HG02798 (cell line): ENCODE data around the gene DHCR24.
A peak's percentile ranks its signal among the peaks of the same experiment; 100 is the strongest.

Source experiments
- ATAC-seq: cut with Tn5 transposase; IDR thresholded peaks from one replicate; pipeline ENCODE4 v1.9.1; 2021; ENCODE audit warnings: mild to moderate bottlenecking; ENCODE audit not compliant: unreplicated experiment, poor library complexity

DHCR24 gene

GRCh38 chr1:54866801-54867716, 19.9 kb downstream of the DHCR24 start:
- ATAC-seq, result no peak

DNA sequence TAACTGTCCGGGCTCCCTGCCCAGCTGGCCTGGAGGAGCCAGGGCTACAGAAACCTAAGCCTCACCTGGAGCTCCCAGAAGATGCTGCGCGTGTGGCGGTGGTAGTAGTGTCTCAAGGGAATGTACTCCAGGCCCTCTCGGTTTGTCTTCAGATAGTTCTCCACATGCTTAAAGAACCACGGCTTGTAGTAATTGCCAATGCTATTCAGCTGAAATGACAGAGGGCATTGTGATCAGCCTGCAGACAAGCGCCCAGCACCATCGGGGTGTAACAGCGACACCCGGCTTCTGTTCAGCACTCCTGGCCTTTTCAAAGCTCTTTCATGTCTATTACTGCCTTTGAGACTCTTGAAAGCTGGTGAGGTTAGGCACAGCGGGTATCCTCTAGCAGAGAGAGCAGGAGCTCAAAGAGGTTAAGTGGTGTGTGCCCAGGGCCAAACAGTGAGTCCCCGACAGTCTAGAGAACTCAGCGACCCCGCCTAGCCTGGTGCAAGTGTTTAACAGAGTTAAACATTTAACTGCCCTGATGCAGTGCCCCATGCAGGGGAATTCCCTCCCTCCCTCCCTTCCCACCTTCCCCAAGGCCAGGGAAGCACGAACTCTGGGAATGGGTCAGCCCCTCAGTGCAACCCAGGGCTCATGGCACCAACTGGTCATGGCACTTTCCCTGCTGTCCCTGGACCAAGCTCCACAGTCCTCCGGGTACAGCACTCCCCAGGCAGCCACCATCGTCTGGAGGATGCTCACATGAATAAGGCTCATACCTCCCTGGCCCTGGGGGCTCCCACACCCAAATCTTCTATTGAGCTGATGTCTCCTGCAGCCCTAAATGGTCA, 21.5 kb downstream of the DHCR24 start:
- no peak for ATAC-seq

DNA sequence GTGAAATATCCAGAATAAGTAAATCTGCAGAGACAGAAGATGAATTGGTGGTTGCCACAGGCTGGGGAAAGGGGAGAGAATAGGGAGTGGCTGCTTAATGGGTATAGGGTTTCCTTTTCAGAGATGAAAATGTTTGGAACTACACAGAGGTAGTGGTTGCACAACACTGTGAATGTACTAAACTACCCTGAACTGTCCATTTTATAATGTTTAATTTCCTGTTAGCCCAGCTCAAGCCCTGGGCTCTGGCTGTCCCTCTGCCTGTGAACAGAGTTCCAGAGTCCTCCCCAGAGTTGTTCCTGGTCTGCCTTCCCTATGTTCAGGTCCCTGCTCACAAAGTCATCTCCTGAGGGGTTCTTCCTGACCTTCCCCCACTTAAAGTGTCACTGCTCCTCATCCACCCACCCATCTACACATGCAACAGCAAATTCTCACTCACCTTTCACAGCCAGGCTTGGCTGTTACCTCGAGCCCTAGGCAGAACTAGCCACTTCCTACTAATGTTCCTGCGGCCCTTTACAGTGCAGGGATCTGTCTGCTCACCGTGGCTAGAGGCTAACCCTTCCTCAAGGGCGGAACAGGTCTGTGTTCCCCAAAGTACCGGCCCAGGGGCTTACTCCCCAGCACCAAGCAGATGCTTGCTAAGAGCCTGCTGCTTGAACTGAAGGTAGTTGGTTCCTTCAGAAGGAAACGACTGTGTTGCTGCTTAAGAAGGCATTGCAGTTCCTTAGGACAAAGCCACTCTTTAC, 22.4 kb downstream of the DHCR24 start:
- ATAC-seq, result no peak

GRCh38 chr1:54863267-54863665, 23.7 kb downstream of the DHCR24 start:
- no peak for ATAC-seq

GRCh38 chr1:54861070-54861761, 25.8 kb downstream of the DHCR24 start:
- peak; percentile 49 for ATAC-seq

DNA sequence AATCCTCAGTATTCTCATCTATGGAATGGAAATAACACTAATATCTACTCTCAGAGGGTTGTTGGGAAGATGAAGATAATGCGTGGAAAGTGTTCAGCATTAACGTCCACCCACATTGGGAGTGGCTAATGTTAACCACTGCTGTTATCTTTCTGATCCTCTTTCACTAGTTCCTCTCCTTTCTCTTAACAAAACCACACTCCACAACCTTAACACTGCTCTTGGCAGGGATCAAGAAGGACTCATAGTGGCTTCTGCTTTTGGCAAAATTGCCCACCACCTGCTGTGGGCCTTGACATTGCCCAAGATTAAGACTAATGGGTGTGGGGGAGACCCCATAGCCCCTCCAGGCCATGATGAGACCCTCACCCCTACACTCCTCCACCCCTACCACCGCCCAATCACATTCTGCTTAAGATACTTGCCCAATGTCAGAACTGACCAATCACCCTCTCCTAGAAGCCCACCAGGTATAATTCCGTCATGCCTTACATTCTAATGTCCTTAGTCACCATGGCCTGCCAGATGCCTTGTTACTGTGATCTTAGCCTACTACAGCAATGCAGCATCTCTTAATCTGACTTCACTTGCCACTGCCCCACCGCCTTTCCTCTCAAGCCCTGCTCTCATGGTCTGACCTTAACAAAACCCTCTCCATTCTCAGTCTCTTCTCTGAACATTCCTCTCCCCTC, 27.1 kb downstream of the DHCR24 start:
- no peak for ATAC-seq

DNA sequence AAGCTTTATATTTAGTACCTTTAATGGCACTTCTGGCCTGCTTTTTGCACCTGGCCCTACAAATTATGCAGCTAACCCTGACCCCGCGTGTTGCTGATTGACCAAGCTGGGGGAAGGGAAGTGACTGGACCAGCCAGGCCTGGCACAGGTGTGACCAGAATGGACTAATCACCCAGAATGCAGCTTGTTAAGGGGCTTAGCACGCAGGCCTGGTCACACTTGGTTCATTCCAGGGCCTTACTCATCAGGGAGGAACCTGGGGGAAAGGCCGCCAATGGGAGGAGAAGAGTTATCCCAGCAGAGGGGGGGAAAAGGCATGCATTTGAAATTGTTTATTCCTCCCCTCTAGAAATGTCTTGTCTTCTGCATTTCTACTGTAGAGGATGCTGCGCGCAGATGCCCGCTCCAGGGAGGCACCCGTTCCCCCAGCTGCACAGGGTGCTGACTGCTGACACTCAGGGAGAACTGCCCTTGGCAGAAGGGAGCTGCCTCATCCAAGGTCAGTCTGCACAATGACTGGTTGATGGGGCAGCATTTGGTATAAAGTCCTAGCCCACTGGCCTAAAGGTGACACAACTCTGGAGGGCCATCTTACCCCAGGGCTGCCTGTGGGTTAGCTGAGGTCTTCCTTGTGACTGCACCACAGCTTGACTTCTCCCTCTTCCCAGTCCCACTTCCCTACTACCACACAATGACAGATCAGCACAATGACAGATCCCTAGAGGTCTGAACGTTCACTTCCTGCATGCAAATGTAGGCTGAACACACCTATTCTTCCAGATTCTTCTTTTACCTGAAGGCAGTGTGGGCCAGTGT, 29.0 kb downstream of the DHCR24 start:
- no peak for ATAC-seq

DNA sequence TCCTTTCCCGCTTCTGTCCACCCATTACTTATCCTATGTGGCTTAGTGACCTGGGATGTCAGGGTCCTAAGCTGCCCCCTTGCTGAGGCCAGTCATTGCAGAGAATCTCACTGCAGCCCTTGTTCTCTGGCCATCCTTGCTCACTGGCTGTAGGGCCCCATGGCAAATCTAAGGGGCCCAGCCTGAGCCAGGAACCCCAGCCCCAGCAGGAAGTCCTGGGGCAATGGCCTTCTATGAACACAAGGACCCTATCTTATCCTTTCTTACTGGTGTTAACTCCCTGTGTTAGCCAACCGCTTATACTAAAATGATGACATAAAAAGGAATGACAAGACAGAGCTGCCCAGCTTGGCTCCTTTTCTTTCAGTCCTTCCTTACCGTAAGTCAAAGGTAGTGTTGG, 29.9 kb downstream of the DHCR24 start:
- no peak for ATAC-seq

DNA sequence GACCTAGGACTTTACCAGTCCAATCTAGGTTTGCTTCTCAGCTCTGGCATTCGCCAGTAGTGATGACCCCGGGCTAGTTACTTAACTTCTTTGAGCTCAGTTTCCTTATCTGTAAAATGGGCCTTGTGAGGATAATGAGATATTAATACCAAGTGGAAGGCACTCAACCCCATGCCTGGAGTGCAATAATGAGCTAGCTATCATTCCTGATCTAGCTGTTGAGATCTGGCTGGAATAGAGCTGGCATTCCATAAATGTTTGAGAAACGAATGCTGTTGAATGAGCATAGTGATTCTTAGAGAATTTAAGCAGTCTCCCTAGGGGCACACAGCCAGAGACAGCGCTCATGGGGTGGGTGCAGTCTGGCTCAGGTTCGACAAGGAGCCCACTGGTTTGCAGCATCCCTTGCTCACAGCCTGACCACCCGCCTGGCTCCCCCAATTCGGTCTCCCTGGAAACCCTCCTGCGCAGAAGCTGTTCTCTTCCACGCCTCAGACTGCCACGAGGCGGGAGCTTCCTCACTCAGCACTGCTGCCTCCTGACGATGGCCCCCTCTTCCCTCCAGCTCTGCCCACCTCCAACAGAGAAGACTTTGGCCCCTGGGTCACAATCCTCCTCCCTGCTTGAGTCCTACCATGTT, 32.5 kb downstream of the DHCR24 start:
- ATAC-seq, result no peak

DNA sequence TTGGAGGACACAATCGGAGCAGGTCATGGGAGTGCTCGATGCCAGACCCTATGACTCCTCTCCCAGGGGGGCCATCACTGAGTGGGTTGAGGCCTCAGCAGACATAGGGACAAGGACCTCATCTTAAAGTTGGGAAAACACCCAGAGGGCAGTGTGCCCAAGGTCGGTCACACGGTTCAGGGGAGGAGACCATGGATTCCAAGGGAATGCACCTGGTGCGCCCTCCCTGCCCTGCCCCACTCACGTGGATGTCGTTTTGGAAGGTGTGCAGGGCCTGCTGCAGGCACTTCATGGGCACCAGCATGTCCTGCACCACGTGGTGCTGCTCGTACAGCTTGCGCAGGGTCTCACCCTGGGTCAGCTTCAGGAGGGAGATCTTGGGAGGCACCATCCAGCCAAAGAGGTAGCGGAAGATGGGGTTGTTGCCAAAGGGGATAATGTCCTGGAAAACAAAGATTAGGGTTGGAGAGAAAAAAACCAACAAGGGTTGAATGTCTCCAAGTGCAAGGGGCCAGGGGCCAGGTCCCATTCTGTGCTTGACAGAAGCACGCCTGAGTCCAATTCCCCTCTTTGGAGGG, 33.1 kb downstream of the DHCR24 start:
- no peak for ATAC-seq

- ATAC-seq, result no peak
Observed at GRCh38 chr1:54853096-54853792, 33.8 kb downstream of the DHCR24 start.

DNA sequence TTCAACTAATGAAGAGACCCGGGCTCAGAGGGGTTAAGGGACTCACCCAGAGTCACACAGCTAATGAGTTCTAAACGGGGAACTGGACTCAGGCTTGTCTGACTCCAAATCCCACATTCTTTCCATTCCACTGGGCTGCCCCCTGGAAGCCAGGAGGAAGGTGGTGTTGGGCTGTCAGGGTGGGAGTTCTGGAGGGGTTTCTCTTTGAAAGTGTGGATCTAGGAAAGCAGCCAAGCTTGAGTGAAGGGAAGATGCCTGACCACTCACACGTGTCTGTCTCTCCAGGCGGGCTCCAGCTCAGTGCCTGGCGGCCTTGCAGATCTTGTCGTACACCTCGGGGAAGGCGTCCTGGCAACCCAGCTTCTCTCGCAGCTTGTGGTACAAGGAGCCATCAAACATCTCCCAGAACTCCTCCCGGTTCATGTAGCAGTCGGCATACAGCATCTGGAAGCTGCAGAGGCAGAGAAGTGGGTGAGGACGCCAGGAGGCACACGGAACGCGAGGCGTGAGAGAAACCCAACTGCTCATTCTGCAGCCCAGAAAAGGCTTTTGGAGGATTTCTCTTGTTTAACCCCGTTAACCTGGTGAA, 35.0 kb downstream of the DHCR24 start:
- ATAC-seq, result no peak

DNA sequence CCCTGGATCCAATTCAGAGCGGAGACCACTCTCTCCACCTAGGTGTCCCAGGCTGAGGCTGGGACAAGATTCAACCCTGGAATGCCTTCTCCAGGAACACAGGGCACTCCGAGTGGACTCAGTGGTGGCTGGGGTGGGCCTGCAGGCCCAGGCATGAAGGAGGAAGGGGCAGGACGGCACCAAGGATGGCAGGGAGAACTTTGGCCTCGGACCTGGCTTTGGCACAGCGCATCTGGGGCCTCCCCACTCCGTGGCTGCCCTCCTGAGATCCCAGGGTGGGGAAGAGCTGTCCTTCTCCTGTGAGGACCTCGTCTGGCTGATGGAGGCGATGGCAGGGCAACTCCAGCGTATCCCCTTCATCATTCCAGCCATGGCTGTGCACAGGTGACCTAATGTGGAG, 35.6 kb downstream of the DHCR24 start:
- no peak for ATAC-seq

- ATAC-seq, result no peak
Observed at GRCh38 chr1:54850737-54851136, 36.3 kb downstream of the DHCR24 start.

DNA sequence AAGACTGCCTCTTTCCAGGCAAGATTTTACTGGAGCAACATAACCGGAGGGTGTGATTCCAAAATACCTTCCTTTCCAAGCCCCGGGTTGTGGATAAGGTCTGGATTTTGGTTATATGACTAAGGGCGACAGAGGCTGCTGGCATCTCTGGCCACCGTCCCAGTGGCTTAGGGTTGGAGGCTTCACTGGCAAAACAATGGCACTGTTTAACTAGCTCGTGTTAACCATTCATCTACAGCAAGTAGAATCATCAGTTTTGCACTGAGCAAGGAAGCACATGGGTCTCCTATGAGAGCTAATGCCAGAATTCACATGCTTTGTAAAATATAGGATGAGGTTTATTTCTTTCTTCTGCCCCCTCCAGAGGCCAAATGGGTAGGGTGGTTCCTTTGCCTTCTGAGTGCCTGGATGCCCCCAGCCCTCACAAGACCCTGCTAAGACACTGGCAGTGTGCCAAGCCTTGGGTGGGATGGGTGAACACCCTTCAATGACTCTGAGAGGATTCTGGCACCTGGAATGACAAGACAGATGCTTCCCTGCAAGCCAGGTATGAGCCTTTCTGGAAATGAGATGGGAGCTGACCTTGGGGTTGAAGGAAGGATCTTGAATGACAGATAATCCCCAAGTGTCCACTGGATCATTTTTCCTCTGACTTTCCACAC, 36.8 kb downstream of the DHCR24 start:
- ATAC-seq, result no peak
